GM12873 (cell line): ENCODE measurements around the gene ABHD1.

ENCODE experiments used
- CTCF ChIP-seq: IDR thresholded peaks from 2 replicates; pipeline ENCODE4 v1.5.1; 2012; ENCODE audit warnings: low read depth, mild to moderate bottlenecking, moderate library complexity, low read length, control low read depth; ENCODE audit not compliant: insufficient read depth; ENCODE audit errors: missing control alignments

The ABHD1 gene

GRCh38 chr2:27108221-27108620, 15.4 kb upstream of the ABHD1 start:
- TF ChIP-seq CTCF: no peak

GRCh38 chr2:27109083-27109482, 14.5 kb upstream of the ABHD1 start:
- no peak for TF ChIP-seq CTCF

- no peak for TF ChIP-seq CTCF
These were observed 8.1 kb upstream of the ABHD1 start for GRCh38 chr2:27115519-27115918.

GRCh38 chr2:27117995-27118524, 5.6 kb upstream of the ABHD1 start:
- no peak for TF ChIP-seq CTCF

GRCh38 chr2:27118525-27119329, 4.9 kb upstream of the ABHD1 start, which contains the start of gene CGREF1:
Gene CGREF1 (minus strand): TSS chr2:27119128. CDS start chr2:27104366, 14,762 bp downstream.
- TF ChIP-seq CTCF: no peak

- no peak for TF ChIP-seq CTCF
These were observed 1.7 kb upstream of the ABHD1 start for GRCh38 chr2:27121906-27122305.

- TF ChIP-seq CTCF: no peak
These were observed 824 bp upstream of the ABHD1 start for GRCh38 chr2:27122791-27123190.
